H7 (cell line): ENCODE data around the gene TCF23. TPM values are rescaled to one million over a fixed set of nuclear protein-coding genes. Genes with fewer than 3 reads are reported as not detected.

Experiments
- DNase-seq: peaks from one replicate; pipeline ENCODE4 v3.0.0; 2012
- H3K27me3 ChIP-seq: 2 replicates; pipeline ENCODE4 v1.6.0; 2011; ENCODE audit warnings: mild to moderate bottlenecking, low read length; ENCODE audit not compliant: control insufficient read depth, insufficient read depth
- H3K36me3 ChIP-seq: replicated peaks from 2 replicates; pipeline ENCODE4 v1.5.1; 2011; ENCODE audit warnings: low read length; ENCODE audit not compliant: control insufficient read depth, insufficient read depth
- H3K4me3 ChIP-seq: 2 replicates; pipeline ENCODE4 v1.5.1; 2011; ENCODE audit warnings: low read depth, mild to moderate bottlenecking, control low read depth, low read length, moderate library complexity; ENCODE audit not compliant: insufficient read depth
- total RNA-seq: library from RNA; depleted of rRNA; stranded (reverse); fragments of >200 nt; shearing (Covaris generic); gene quantifications from 2 replicates; pipeline ENCODE4 v1.2.3, GENCODE V29; 2014

TCF23 gene
- total RNA-seq, 1 experiment from 2014 or later: not detected

- H3K36me3 ChIP-seq: peaks cover 16% of the 10 kb centered on the region
- H3K27me3 ChIP-seq: no peaks in the 10 kb centered on the region
- H3K4me3 ChIP-seq: no peak overlapping the region
- DNase-seq: no peak
These were observed 12.1 kb upstream of the TCF23 start for GRCh38 chr2:27136751-27137150.

- Histone ChIP-seq H3K36me3 (peaks cover 9% of the 10 kb centered on the region), H3K4me3 (no peak overlapping the region), H3K27me3 (no peaks in the 10 kb centered on the region)
- DNase-seq: no peak
These were observed 11.4 kb upstream of the TCF23 start for GRCh38 chr2:27137322-27137935.

GRCh38 chr2:27138111-27138510 is 10.7 kb upstream of the TCF23 start:
- Histone ChIP-seq H3K36me3 (peaks cover 2% of the 10 kb centered on the region), H3K4me3 (no peak overlapping the region), H3K27me3 (no peaks in the 10 kb centered on the region)
- DNase-seq: no peak

GRCh38 chr2:27139310-27139709 is 9.5 kb upstream of the TCF23 start, which contains the start of gene PRR30:
TSS of gene PRR30 (minus strand) at chr2:27139410. CDS start at chr2:27138329, 1,081 bp downstream.
- H3K27me3 ChIP-seq: no peaks in the 10 kb centered on the region
- H3K4me3 ChIP-seq: no peak within 1 kb of the TSS
- H3K36me3 ChIP-seq: no peaks in the 10 kb centered on the region
- DNase-seq: no peak

- Histone ChIP-seq H3K36me3 (no peaks in the 10 kb centered on the region), H3K27me3 (no peaks in the 10 kb centered on the region), H3K4me3 (no peak overlapping the region)
- DNase-seq: no peak
These were observed 5.5 kb upstream of the TCF23 start for GRCh38 chr2:27143285-27143684.

GRCh38 chr2:27145682-27146081 is 3.1 kb upstream of the TCF23 start:
- Histone ChIP-seq H3K4me3 (no peak overlapping the region), H3K36me3 (no peaks in the 10 kb centered on the region), H3K27me3 (no peaks in the 10 kb centered on the region)
- DNase-seq: no peak

- no peak overlapping the region for H3K4me3 ChIP-seq
These were observed 869 bp upstream of the TCF23 start for GRCh38 chr2:27147935-27148334.

GRCh38 chr2:27149570-27150405 is 984 bp downstream of the TCF23 start:
- H3K36me3 ChIP-seq: no peaks in the 10 kb centered on the region
- H3K27me3 ChIP-seq: no peaks in the 10 kb centered on the region
- H3K4me3 ChIP-seq: no peak overlapping the region
- DNase-seq: no peak

More at GRCh38 chr2:27147935-27148334, 869 bp upstream of the TCF23 start:
- Histone ChIP-seq H3K36me3 (no peaks in the 10 kb centered on the region), H3K27me3 (no peaks in the 10 kb centered on the region)
- no peak for DNase-seq

- no peak for DNase-seq
- H3K36me3 ChIP-seq: no peaks in the 10 kb centered on the region
- H3K27me3 ChIP-seq: no peaks in the 10 kb centered on the region
- H3K4me3 ChIP-seq: no peak overlapping the region
These were observed 1.9 kb downstream of the TCF23 start for GRCh38 chr2:27150639-27151230.

- Histone ChIP-seq H3K27me3 (no peaks in the 10 kb centered on the region), H3K36me3 (no peaks in the 10 kb centered on the region), H3K4me3 (no peak overlapping the region)
- DNase-seq: peak; percentile 74
These were observed 3.4 kb downstream of the TCF23 start for GRCh38 chr2:27152102-27152795.

- no peak overlapping the region for H3K4me3 ChIP-seq
- no peaks in the 10 kb centered on the region for H3K27me3 ChIP-seq
- DNase-seq: no peak
- no peaks in the 10 kb centered on the region for H3K36me3 ChIP-seq
These were observed 4.1 kb downstream of the TCF23 start for GRCh38 chr2:27152796-27153464.

- Histone ChIP-seq H3K36me3 (no peaks in the 10 kb centered on the region), H3K4me3 (no peak overlapping the region), H3K27me3 (no peaks in the 10 kb centered on the region)
- DNase-seq: no peak
These were observed 5.7 kb downstream of the TCF23 start for GRCh38 chr2:27154488-27154887.

- DNase-seq: peak; percentile 56
- H3K4me3 ChIP-seq: no peak overlapping the region
- no peaks in the 10 kb centered on the region for H3K36me3 ChIP-seq
- H3K27me3 ChIP-seq: no peaks in the 10 kb centered on the region
These were observed 6.3 kb downstream of the TCF23 start for GRCh38 chr2:27155069-27155520.

- DNase-seq: no peak
- H3K4me3 ChIP-seq: no peak overlapping the region
These were observed 9.7 kb downstream of the TCF23 start for GRCh38 chr2:27158468-27158867.

More at GRCh38 chr2:27158468-27158867, 9.7 kb downstream of the TCF23 start:
- H3K27me3 ChIP-seq: no peaks in the 10 kb centered on the region
- H3K36me3 ChIP-seq: no peaks in the 10 kb centered on the region
